ENCODE measurements around the gene OSGEPL1. TPM values are rescaled to one million over a fixed set of nuclear protein-coding genes. Genes with fewer than 3 reads are reported as not detected.

OSGEPL1 gene
- total RNA-seq, 1 donor from 2014 or later: 7.8 TPM

- peak; percentile 34 for TF ChIP-seq CTCF (conservative IDR thresholded peaks at IDR 0.05; ENCODE audit: low read depth, low read length)
- H3K4me3 ChIP-seq (ENCODE audit: low read depth, low read length): no peak overlapping the region
- no peak for DNase-seq (ENCODE audit: low read depth)
Measured at GRCh38 chr2:189702071-189702470, 60.5 kb downstream of the OSGEPL1 start.

- TF ChIP-seq CTCF (conservative IDR thresholded peaks at IDR 0.05; ENCODE audit: low read depth, low read length): no peak
- no peak overlapping the region for H3K4me3 ChIP-seq (ENCODE audit: low read depth, low read length)
- DNase-seq (ENCODE audit: low read depth): no peak
Measured at GRCh38 chr2:189700681-189701080, 61.9 kb downstream of the OSGEPL1 start.

GRCh38 chr2:189698020-189698887, 64.3 kb downstream of the OSGEPL1 start:
- TF ChIP-seq CTCF (conservative IDR thresholded peaks at IDR 0.05; ENCODE audit: low read depth, low read length): peak; percentile 63
- DNase-seq (ENCODE audit: low read depth): no peak
- H3K4me3 ChIP-seq (ENCODE audit: low read depth, low read length): peak overlapping the region; percentile 29

Other genes with a start within 250 kb of the OSGEPL1 start
- 1.9 and 5.8 TPM in 2 replicates for gene SLC40A1, start 182.0 kb downstream of the OSGEPL1 start, total RNA-seq
- gene ASNSD1, start 101.3 kb downstream of the OSGEPL1 start, total RNA-seq: 24.3 and 36.5 TPM in 2 replicates
- 1.4 and 2.0 TPM in 2 replicates for gene ANKAR, start 88.1 kb downstream of the OSGEPL1 start, total RNA-seq
- gene ORMDL1, start 21.5 kb upstream of the OSGEPL1 start, total RNA-seq: 51.3 and 60.0 TPM in 2 replicates
- gene PMS1, start 21.7 kb upstream of the OSGEPL1 start, total RNA-seq: 13.6 and 15.5 TPM in 2 replicates

All from epithelial cell of proximal tubule (primary cell).